Measurements from ENCODE around the gene ZNF761.
A peak's percentile ranks its signal among the peaks of the same experiment; 100 is the strongest.
"Not testable (repeated sequence)": the region's sequence is repeated elsewhere in the genome, so short reads cannot be mapped to it uniquely, and the experiment has no call there.

The ZNF761 gene

DNA sequence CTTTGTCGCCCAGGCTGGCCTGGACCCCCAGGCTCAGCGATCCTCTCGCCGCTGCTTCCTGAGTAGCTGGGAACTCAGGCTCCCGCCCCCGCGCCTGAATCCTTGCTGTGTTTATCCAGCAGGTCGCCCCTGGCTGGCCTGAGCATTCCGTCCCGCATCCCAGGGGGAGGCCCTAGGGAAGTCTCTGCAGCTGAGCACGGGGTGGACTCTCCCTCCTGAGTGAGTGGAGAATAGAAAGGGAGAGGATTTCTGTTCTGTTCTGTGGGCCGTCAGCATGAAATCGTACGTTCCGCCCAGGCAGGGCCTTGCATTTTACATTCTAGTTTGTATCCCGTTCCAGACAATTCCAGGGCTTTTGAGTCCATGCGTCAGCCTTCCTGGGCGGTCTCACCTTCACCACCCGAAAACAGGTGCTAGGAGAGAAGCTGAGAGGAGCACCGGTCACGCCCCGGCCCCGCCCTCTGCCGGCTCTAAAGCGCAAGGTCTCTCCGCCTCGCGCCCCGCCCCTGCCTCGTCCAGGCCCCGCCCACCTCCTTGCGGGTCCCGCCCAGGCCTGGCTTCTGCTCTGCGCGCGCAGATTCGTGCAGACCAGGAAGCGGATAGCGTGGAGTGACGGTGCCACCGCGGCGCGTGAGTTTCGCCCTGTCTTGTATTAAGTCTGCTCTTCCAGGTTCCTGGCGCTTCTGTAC is at the start of gene ZNF761:
Gene ZNF761 (plus strand): TSS at position 586 of the 689 bp plus-strand sequence. CDS start 15,285 bp downstream, outside the sequence.
- peak; percentile 85 to 94 for DNase-seq

DNA sequence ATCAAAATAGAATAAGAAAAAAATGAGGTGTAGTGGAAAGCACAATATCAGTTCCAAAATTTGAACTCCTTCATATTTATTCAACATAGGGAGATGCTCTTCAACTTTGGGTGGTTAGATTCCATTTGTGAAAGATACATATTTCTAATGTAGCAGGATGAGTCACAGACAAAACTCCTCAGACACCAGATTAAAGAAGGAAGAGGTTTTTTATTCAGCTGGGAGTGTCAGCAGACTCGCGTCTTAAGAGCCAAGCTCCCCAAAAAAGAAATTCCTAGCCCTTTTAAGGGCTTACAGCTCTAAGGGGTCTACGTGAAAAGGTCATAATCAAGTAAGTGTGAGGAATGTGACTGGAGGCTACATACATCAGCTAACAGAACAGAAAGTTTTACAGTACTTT is 43.6 kb upstream of the ZNF761 start:
- no peak for DNase-seq

DNA sequence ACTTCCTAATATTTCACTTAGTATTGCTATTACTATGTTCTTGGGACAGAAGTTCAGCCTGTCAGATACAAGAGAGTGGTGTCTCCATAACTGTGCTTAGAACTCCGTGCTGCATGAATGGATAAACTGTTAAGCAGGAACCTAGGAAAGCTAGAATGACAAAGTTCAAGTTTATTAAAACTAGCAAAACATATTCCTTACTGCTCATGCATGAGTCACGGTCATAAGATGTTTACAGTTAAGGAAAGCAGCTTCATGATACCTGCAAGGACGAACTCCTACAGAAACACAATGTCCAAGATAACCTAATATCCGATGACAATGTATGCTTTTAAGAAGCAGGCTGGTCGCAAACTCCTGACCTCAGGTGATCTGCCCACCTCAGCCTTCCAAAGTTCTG is 42.9 kb upstream of the ZNF761 start:
- DNase-seq: no peak

DNA sequence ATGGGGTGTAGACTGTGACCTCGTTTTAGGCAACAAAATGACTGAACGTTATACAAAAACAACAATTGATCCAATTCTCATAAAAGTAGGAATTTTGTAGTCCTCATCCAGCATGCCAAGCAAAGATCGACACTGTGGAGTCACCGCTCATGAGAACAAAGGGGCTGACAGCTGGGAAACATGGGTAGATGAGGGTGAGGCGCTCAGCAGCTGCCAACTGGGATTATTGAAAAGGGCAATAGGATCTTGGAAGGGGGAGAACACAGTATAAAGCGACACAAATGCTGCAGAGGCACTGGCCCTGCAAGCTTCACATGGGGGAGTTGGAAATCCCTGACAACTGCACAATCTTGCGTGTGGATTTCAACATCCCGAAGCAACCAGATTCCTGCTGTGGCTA is 42.2 kb upstream of the ZNF761 start:
- DNase-seq: no peak

DNA sequence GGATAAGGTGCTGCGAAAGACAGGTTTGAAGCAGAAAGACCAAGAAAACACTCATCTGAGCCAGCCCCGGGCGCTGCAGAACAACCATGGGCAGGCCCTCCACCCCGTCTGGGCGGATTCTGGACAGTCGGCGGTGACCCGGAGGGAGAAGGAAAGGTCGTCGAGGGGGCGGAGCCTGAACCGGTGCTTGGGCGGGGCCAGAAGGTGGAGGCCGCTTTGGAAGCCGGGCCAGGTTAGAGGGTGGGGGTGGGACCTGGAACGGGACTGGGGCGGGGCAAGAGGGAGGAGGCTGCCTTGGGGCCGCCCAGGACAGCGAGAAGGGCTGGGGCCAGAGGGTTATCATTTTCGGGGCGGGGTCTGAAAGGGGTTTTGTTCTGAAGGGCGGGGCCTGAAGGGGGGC is 41.8 kb upstream of the ZNF761 start:
- no peak for DNase-seq

DNA sequence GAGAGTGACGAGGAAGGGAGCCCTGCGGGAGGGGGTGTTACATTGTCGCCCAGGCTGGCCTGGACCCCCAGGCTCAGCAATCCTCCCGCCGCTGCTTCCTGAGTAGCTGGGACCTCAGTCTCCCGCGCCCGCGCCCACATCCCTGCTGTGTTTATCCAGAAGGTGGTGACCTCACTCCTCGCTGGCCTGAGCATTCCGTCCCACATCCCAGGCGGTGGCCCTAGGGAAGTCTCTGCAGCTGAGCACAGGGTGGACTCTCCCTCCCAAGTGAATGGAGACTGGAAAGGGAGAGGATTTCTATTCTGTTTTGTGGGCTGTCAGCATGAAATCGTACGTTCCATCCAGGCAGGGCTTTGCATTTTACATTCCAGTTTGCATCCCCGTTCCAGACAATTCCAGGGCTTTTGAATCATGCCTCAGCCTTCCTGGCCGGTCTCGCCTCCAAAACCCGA is 37.2 kb upstream of the ZNF761 start:
- DNase-seq: no peak

DNA sequence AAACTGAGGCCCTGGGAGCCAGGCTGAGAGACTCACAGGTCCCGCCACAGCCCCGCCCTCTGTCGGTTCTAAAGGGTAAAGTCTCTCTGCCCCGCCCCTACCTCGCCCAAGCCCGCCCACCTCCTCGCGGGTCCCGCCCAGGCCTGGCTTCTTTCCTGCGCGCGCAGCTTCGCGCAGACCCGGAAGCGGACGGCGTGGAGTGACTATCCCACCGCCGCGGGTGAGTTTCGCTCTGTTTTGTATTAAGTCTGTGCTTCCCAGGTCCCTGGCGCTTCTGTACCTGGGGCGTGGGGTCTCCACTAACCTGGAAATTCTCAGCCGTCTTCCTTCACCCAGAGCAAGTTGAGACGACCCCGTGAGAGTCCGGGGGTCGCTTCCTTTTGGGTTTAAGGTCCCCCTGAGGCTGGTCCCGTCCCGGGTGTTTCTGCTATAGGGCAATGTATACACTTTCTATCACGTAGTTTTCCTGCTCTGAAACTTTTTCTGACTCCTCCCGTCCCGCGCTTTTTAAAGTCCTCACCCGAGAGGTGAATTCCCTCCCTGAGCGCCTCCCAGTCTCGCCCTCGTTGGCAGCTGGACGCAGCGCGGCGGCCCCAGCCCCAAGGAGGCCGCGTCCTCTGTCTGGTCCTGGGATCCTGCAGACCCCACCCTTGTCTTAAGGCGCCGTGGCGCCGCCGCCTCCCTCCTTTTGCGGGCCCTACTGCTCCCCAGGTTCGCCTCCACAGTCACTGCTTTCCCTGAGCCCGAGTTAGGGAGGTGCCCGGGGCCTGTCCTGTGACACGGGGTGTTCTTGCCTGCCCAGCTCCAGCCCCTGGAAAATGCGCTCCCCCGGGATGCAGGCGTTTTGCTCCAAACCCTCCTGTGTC is 36.6 kb upstream of the ZNF761 start, which contains the start of gene ZNF765:
Gene ZNF765 (plus strand): TSS at position 176 of the 866 bp plus-strand sequence. CDS start 2,867 bp downstream, outside the sequence.
- peak; percentile 69 to 90 for DNase-seq

DNA sequence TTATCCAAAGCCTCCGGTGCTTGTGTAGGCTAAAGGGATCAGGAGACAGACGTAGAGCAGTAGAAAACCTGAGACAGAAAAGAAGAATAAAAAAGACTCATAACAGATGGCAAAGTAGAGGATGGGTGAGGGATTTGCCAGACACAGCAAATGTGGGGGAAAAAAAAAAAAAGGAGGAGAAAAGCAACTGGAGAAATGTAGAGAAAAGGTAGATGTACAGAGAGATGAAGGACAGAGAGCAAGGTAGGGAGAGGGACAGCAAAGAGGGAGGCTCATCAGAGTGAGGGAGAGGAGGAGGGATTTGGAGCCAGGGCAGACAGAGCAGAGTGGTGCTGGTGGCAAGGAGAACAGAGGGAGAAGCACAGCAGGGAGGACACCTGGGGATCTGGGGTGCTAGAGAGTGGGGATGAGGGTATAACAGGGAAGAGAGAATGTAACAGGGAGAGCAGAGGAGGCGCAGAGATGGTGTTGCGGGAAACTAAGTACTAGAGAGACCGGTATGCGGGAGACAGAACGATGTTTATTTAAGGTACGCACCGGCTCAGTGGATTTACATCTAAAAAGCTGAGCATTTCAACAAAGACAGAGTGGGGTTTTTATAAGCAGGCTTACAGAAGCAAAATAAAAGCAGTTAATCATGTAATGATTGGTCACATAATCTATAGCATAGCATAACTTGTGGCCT is 35.8 kb upstream of the ZNF761 start:
- not testable (repeated sequence) for DNase-seq

DNA sequence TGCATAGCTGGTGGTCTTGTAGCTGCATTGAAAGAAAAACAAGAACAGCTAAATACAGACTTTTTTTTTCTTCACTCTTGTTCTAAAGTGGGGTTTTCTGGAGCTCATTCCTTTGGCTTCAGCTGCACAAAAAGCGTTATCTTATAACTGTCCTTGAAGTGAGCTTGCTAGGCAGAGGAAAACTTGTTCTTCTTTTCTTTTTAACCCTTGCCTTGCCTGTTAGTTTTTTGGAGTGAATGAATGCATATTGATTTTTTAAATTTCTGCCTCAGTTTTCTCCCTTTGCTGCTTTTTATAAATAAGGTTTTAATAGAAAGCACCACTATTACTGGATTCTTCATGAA is 35.3 kb upstream of the ZNF761 start:
- DNase-seq: no peak

DNA sequence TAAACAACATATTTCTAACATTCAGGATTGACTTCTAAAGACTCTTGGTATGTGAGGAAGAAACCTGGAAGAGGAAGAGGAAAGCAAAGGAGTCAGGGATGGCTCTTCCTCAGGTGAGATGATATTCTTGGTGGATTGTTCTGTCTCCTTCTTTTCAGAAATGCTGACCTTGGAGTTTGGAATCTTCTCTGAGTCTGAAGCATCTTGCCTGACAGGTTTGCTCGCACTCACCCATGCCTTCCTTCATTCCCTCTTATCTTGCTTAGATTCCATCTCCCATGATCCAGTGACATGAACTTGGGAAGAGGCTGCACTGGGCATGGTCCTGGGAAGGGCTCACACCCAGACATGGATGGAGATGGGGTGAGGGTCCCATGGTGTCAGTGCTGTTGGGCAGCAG is 33.9 kb upstream of the ZNF761 start:
- DNase-seq: not testable (repeated sequence)

DNA sequence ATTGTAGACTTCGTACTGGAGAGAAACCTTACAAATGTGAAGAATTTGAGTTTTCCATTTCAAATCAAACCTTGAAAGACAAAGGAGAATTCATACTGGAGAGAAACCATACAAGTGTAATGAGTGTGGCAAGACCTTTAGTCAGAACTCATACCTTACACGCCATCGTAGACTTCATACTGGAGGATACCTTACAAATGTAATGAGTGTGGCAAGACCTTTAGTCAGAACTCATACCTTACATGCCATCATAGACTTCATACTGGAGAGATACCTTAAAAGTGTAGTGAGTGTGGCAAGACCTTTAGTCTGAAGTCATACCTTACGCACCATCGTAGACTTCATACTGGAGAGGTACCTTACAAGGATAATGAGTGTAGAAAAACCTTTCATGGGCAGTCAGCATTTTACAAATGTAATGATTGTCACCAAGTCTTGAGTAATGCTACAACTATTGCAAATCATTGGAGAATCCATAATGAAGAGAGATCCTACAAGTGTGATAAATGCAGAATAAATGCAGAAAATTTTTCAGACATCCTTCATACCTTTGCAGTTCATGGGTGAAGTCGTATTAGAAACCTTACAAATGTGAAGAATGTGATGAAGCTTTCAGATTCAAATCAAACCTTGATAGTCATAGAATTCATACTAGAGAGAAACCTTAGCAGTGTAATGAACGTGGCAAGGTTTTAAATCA is 22.1 kb upstream of the ZNF761 start:
- no peak for DNase-seq

DNA sequence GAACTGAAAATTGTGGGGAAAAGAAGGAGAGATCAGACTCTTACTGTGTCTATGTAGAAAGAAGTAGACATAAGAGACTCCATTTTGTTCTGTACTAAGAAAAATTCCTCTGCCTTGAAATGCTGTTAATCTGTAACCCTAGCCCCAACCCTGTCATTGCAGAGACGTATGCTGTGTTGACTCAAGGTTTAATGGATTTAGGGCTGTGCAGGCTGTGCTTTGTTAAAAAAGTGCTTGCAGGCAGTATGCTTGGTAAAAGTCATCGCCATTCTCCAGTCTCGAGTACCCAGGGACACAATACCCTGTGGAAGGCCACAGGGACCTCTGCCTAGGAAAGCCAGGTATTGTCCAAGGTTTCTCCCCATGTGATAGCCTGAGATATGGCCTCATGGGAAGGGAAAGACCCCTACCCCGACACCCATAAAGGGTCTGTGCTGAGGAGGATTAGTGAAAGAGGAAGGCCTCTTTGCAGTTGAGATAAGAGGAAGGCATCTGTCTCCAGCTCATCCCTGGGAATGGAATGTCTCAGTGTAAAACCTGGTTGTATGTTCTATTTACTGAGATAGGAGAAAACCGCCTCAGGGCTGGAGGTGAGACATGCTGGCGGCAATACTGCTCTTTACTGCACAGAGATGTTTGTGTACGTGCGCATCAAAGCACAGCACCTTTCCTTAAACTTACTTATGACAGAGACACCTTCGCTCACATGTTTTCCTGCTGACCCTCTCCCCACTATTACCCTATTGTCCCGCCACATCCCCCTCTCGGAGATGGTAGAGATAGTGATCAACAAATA is 11.1 kb upstream of the ZNF761 start:
- not testable (repeated sequence) for DNase-seq

DNA sequence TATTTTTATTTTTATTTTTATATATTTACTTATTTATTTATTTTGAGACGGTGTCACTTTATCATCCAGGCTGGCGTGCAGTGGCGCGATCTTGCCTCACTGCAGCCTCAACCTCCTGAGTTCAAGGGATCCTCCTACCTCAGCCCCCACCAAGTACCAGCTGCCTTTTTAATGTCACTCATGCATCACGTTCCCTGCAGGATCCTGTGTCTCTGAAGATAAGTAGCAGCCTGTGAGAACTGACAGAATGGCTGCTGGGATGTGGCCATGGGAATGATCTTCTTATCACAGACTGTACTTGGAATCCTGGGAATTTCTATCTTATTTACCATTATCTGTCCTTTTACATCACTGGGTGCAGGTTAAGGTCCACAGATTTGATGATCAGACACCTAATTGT is 9.2 kb upstream of the ZNF761 start:
- no peak for DNase-seq

DNA sequence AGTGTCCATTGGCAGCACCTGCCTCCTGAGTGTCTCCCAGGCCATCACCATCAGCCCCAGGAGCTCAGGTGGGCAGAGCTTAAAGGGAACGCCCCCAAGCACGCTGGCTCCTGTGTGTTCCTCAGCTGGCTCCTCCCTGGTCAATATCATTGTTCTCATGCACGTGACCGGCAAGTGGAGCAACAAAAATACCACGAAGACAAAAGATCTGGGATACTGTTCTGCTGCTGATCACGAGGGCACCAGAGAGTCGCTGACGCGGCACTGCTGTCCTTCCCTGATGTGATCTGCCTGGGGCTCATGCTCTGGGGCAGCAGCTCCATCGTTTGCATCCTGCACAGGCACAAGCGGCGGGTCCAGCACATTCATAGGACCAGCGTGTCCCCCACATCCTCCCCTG is 8.7 kb upstream of the ZNF761 start:
- not testable (repeated sequence) for DNase-seq

DNA sequence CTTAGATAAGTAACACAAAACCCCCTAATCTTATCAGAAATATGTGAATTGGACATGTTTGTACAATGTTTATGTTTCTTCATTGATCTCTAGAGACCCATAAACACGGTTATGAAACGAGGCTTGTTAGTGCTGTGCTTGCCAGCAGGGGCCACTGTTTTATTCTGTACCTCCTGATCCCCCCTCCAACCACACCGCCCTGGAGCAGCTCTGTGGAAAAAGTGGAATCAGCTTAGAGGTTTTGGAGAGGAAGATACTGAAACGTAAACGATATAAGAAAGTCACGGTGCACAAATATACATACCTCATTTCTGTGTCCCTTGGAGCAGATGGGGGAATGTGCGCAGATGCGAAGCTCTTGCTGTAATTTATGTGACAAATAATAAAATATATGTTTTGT is 8.1 kb upstream of the ZNF761 start:
- DNase-seq: not testable (repeated sequence)

DNA sequence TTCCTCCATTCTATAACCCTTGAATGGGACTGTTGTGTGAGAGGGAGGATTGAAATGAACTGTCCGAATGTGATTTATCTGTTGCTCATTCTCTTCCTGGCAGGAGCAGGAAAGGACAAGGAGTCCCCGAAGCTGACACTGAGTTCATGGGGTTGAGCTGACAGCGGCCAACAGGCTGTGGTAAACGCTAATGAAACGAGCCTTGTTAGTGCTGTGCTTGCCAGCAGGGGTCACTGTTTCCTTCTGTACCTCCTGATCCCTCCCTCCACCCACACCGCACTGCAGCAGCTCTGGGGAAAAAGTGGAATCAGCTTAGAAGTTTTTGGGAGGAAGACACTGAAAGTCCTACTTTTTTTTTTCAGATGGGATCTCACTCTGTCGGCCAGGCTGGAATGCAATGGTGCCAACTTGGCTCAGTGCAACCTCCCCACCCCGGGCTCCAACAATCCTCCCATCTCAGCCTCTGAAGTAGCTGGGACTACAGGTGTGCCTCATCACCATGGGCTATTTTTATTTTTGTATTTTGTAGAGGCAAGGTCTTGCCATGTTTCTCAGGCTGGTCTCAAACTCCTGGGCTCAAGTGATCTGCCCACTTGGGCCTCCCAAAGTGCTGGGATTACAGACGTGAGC is 6.7 kb upstream of the ZNF761 start:
- peak in 1 of 2 experiments; percentile 41 for DNase-seq

DNA sequence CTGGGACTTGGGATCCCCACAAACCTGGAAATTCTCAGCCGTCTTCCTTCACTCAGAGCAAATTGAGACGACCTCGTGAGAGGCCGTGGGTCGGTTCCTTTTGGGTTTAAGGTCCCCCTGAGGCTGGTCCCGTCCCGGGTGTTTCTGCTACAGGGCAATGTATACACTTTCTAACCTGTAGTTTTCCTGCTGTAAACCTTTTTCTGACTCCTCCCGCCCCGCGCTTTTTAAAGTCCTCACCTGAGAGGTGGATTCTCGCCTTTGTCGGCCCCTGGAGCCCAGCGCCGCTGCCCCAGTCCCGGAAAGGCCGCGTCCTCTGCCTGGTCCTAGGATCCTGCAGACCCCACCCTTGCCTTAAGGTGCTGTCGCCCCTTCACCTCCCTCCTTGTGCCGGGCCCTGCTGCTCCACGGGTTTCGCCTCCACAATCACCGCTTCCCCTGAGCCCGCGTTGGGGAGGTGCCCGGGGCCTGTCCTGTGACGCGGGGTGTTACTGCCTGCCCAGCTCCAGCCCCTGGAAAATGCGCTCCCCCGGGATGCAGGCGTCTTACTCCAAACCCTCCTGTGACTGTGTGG is 391 bp downstream of the ZNF761 start:
- DNase-seq: no peak

DNA sequence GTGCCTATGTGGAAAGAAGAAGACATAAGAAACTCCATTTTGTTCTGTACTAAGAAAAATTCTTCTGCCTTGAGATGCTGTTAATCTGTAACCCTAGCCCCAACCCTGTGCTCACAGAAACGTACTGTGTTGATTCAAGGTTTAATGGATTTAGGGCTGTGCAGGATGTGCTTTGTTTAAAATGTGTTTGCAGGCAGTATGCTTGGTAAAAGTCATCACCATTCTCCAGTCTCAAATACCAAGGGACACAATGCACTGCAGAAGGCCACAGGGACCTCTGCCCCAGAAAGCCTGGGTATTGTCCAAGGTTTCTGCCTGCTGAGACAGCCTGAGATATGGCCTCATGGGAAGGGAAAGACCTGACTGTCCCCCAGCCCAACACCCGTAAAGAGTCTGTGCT is 12.0 kb downstream of the ZNF761 start:
- not testable (repeated sequence) for DNase-seq

DNA sequence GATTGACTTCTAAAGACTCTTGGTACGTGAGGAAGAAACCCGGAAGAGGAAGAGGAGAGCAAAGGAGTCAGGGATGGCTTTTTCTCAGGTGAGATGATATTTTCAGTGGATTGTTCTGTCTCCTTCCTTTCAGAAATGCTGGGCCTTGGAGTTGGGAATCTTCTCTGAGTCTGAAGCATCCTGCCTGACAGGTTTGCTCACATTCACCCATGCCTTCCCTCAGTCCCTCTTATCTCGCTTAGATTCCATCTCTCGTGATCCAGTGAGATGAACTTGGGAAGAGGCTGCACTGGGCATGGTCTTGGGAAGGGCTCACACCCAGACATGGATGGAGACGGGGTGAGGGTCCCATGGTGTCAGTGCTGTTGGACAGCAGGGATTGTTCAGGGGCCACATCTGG is 15.4 kb downstream of the ZNF761 start:
- not testable (repeated sequence) for DNase-seq

DNA sequence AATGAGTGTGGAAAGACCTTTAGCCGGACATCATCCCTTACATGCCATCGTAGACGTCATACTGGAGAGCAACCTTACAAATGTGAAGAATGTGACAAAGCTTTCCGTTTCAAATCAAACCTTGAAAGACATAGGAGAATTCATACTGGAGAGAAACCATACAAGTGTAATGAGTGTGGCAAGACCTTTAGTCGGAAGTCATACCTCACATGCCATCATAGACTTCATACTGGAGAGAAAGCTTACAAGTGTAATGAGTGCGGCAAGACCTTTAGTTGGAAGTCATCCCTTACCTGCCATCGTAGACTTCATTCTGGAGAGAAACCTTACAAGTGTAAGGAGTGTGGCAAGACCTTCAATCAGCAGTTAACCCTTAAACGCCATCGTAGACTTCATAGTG is 24.0 kb downstream of the ZNF761 start:
- DNase-seq: no peak

DNA sequence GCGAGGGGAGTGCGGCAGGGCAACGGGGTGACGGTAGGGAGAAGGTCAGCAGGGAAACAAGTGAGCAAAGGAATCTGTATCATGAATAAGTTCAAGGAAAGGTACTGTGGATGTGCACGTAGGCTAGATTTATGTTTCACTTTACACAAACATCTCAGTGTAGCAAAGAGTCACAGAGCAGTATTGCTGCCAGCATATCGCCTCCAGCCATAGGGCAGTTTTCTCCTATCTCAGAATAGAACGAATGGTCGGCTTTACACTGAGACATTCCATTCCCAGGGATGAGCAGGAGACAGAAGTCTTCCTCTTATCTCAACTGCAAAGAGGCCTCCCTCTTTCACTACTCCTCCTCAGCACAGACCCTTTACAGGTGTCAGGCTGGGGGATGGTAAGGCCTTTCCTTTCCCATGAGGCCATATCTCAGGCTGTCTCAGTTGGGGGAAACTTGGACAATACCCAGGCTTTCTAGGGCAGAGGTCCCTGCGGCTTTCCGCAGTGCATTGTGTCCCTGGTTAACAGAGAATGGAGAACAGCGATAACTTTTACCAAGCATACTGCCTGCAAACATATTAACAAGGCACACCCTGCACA is 28.4 kb downstream of the ZNF761 start:
- not testable (repeated sequence) for DNase-seq

Data from NCI-H446 (cell line).